Heart left ventricle (tissue), 13 donors: ENCODE measurements around the gene MSANTD1.

Experiments used
- CTCF ChIP-seq, 12 donors: fragments of 200-600 bp; sonication (generic) in 4 of 12; IDR thresholded peaks; one replicate each; pipeline versions ENCODE4 v1.5.0 to v1.8.0; 2018 to 2022; ENCODE audit warnings: antibody characterized with exemption in 12 of 12, mild to moderate bottlenecking in 5 of 12
- POLR2A ChIP-seq, 2 donors: fragments of 450-650 bp; IDR thresholded peaks; one replicate each; pipeline ENCODE4 v1.6.1; 2017; ENCODE audit warnings: antibody characterized with exemption in 2 of 2, mild to moderate bottlenecking in 2 of 2, moderate library complexity in 2 of 2
- donor health status: ischemic (EF 13 %, LVEDD 7.1; RV severe dilation, severe dysfunction).
- donor health status: DM: no; HTN: yes; CAD: no.
- donor health status: DM: no; HTN: no; CAD: no.
- donor health status: ischemic (EF 25% LVEDD 6.9; RV normal size, moderate dysfunction).
- donor health status: ischemic (EF 25% LVEDD 5.7; RV mildly dilated, moderate dysfunction).
- donor health status: ischemic (EF 35%, LVEDD 5.7; RV mildly dilated, moderate dysfunction).
- donor health status: nonischemic (EF 11% LVEDD 7.7; RV severe dilation, severe dysfunction).
- donor health status: DM: yes; HTN: yes; CAD: no.
- donor health status: PGD.
- donor health status: ischemic (EF 29% LVEDD 5.4; RV normal size, mild dysfunction).
- donor health status: nonischemic (EF 23%, LVEDD 6.1; RV moderate dilation, normal function).

DNA sequence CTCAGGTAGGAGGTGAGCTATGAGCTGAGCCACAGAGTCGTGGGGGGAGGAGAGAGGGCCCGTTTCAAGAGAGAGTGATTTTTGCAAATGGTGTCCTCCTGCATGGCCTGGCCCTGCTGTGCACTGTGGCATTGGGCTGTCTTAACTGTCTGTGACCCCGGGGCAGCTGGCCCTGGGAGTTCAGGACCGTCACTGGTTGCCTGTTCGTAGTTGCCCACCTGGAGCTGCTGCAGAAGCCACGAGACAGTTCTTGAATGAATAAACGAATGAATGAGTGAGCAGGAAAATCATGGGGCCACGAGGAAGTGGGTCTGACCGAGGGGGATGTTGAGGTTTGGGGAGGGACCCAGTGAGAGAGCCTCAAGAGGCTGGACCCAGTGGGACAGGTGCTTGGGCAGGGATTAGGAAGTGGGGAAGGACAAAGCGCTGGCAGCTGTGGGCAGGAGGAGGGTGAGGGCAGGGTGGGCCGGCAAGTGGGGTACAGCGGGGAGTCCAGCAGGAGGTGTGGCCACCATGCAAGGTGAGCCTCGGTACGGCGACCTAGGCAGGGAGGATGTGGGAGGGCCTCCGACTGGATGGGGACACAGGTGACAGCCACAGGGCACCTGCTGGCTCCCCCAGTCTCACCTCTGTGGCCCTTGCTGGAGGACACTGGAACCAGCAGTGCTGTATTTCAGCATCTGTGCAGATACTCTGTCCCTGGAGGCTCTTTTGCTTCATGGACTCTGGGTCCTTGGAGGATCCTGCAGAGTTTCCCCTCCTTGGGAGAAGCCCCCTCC is 54.0 kb downstream of the MSANTD1 start:
- no peak for TF ChIP-seq CTCF (IDR thresholded peaks at IDR 0.05)
- no peak for TF ChIP-seq POLR2A (IDR thresholded peaks at IDR 0.05)
